Lung microvascular endothelial cell (primary cell): ENCODE data around the gene AURKB. TPM values are rescaled to one million over a fixed set of nuclear protein-coding genes. Genes with fewer than 3 reads are reported as not detected.
A peak's percentile ranks its signal among the peaks of the same experiment; 100 is the strongest.
"Not testable (repeated sequence)": the region's sequence is repeated elsewhere in the genome, so short reads cannot be mapped to it uniquely, and the experiment has no call there.

ENCODE experiments used
- DNase-seq, 2 donors: peaks; one replicate each; pipeline versions ENCODE4 v3.0.0 to v3.0.0-alpha.2; 2010; ENCODE audit warnings: low read depth in 2 of 2
- total RNA-seq: library from RNA; depleted of rRNA; stranded (reverse); fragments of >200 nt; gene quantifications from 2 replicates; pipeline ENCODE4 v1.2.1, GENCODE V29; 2014

The AURKB gene
- total RNA-seq, 1 donor from 2014 or later: 4.4 TPM

GRCh38 chr17:8225813-8226535 is 15.6 kb upstream of the AURKB start:
- peak; percentile 68 to 77 for DNase-seq

- no peak for DNase-seq
These were observed 14.8 kb upstream of the AURKB start for GRCh38 chr17:8224891-8225812.

- DNase-seq: peak; percentile 38 to 67
These were observed 13.2 kb upstream of the AURKB start for GRCh38 chr17:8223356-8224126.

- peak; percentile 95 for DNase-seq
These were observed 12.4 kb upstream of the AURKB start for GRCh38 chr17:8222630-8223355.

- DNase-seq: no peak
These were observed 11.9 kb upstream of the AURKB start for GRCh38 chr17:8222380-8222629.

- peak; percentile 90 for DNase-seq
These were observed 11.4 kb upstream of the AURKB start for GRCh38 chr17:8221663-8222379.

- peak; percentile 92 to 94 for DNase-seq
These were observed 10.6 kb upstream of the AURKB start for GRCh38 chr17:8220783-8221662.

- DNase-seq: not testable (repeated sequence)
These were observed 3.6 kb upstream of the AURKB start for GRCh38 chr17:8214000-8214399.

GRCh38 chr17:8212312-8213180 is 2.2 kb upstream of the AURKB start:
- no peak for DNase-seq

- peak in 1 of 2 donors; percentile 18 for DNase-seq
These were observed 535 bp upstream of the AURKB start for GRCh38 chr17:8210761-8211458.

GRCh38 chr17:8206536-8206935 is 3.8 kb downstream of the AURKB start:
- no peak for DNase-seq

GRCh38 chr17:8204761-8205555 is 5.4 kb downstream of the AURKB start:
- DNase-seq: no peak

GRCh38 chr17:8192070-8192815 is 18.1 kb downstream of the AURKB start:
- peak; percentile 93 to 94 for DNase-seq

- no peak for DNase-seq
These were observed 19.9 kb downstream of the AURKB start for GRCh38 chr17:8190506-8190905.

- peak; percentile 97 to 99 for DNase-seq
These were observed 20.5 kb downstream of the AURKB start, which contains the start of gene BORCS6 for GRCh38 chr17:8189711-8190477. TSS of gene BORCS6 (minus strand) at chr17:8190180. CDS start at chr17:8190140, 40 bp downstream.
